Skin epidermis (tissue), 12 donors: Measurements from ENCODE around the gene DNAL1.

Experiments used
- H3K27ac ChIP-seq, 21 experiments: fragments of 200-600 bp; sonication (generic) in 11 of 21; one replicate each; pipeline ENCODE4 v1.5.0; 2020; ENCODE audit warnings: mild to moderate bottlenecking in 3 of 21, inconsistent platforms in 2 of 21, moderate library complexity in 2 of 21
- H3K4me3 ChIP-seq, 7 experiments: fragments of 200-600 bp; sonication (generic) in 2 of 7; one replicate each; pipeline ENCODE4 v1.5.0; 2020; ENCODE audit warnings: inconsistent platforms in 2 of 7, mild to moderate bottlenecking in 2 of 7, moderate library complexity in 1 of 7

The DNAL1 gene

GRCh38 chr14:73739174-73739898 lies 94.5 kb downstream of the DNAL1 start:
- H3K4me3 ChIP-seq, result no peak overlapping the region
- H3K27ac ChIP-seq, result peak overlapping the region in 18 of 21 experiments; percentile 50 to 97 (median 86)

GRCh38 chr14:73739899-73740617 lies 95.3 kb downstream of the DNAL1 start:
- Histone ChIP-seq H3K4me3 (no peak overlapping the region), H3K27ac (peak overlapping the region in 20 of 21 experiments; percentile 50 to 97 (median 85))

GRCh38 chr14:73740618-73741326 lies 96.0 kb downstream of the DNAL1 start:
- H3K4me3 ChIP-seq, result peak overlapping the region in 2 of 7 experiments; percentile 5 to 19
- peak overlapping the region in 20 of 21 experiments; percentile 61 to 97 (median 85) for H3K27ac ChIP-seq

GRCh38 chr14:73741386-73741875 lies 96.6 kb downstream of the DNAL1 start:
- H3K4me3 ChIP-seq, result peak overlapping the region in 3 of 7 experiments; percentile 5 to 19 (median 15)
- peak overlapping the region; percentile 26 to 97 (median 85) for H3K27ac ChIP-seq

GRCh38 chr14:73741876-73742519 lies 97.2 kb downstream of the DNAL1 start:
- Histone ChIP-seq H3K27ac (peak overlapping the region; percentile 26 to 97 (median 85)), H3K4me3 (peak overlapping the region in 2 of 7 experiments; percentile 15 to 19)

- H3K27ac ChIP-seq, result peak overlapping the region in 20 of 21 experiments; percentile 61 to 97 (median 85)
- no peak overlapping the region for H3K4me3 ChIP-seq
These were observed 97.9 kb downstream of the DNAL1 start for GRCh38 chr14:73742520-73743238.

GRCh38 chr14:73743431-73743931 lies 98.7 kb downstream of the DNAL1 start:
- H3K27ac ChIP-seq, result peak overlapping the region in 20 of 21 experiments; percentile 61 to 97 (median 85)

GRCh38 chr14:73744175-73744867 lies 99.5 kb downstream of the DNAL1 start:
- no peak overlapping the region for H3K4me3 ChIP-seq
- H3K27ac ChIP-seq, result peak overlapping the region in 20 of 21 experiments; percentile 56 to 97 (median 85)

More at GRCh38 chr14:73743431-73743931, 98.7 kb downstream of the DNAL1 start:
- H3K4me3 ChIP-seq, result no peak overlapping the region

- Histone ChIP-seq H3K4me3 (no peak overlapping the region), H3K27ac (peak overlapping the region in 20 of 21 experiments; percentile 56 to 97 (median 85))
These were observed 100.2 kb downstream of the DNAL1 start for GRCh38 chr14:73744874-73745529.

- H3K4me3 ChIP-seq, result no peak overlapping the region
- peak overlapping the region in 20 of 21 experiments; percentile 12 to 97 (median 85) for H3K27ac ChIP-seq
These were observed 101.1 kb downstream of the DNAL1 start for GRCh38 chr14:73745571-73746519.

- peak overlapping the region in 17 of 21 experiments; percentile 77 to 97 (median 87) for H3K27ac ChIP-seq
- no peak overlapping the region for H3K4me3 ChIP-seq
These were observed 102.0 kb downstream of the DNAL1 start for GRCh38 chr14:73746520-73747378.

GRCh38 chr14:73747379-73748211 lies 102.8 kb downstream of the DNAL1 start:
- H3K27ac ChIP-seq, result peak overlapping the region in 13 of 21 experiments; percentile 14 to 97 (median 87)

GRCh38 chr14:73748858-73749357 lies 104.1 kb downstream of the DNAL1 start:
- Histone ChIP-seq H3K27ac (peak overlapping the region in 12 of 21 experiments; percentile 5 to 99 (median 40)), H3K4me3 (no peak overlapping the region)

More at GRCh38 chr14:73747379-73748211, 102.8 kb downstream of the DNAL1 start:
- H3K4me3 ChIP-seq, result no peak overlapping the region
